ENCODE measurements around the gene MRE11.
"Not testable (repeated sequence)": the region's sequence is repeated elsewhere in the genome, so short reads cannot be mapped to it uniquely, and the experiment has no call there.

Gene MRE11

DNA sequence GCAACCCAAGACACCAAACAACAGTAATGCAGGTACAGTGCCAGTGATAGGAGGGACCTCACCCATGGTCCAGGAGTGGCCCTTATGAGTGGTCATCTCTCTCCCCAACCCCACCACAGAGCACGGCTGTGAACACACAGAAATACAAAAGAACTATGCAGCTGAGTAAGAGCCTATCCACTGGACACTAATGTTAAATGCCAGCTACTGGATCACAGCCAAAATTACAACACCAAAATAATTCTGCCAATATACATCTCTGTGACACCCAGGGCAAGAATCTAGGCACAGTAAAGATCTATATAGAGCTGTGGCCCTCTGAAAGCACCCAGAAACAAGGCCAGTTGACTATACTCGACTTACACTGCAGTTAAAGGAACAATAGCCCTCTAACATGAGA, 69.6 kb downstream of the MRE11 start:
- DNase-seq (ENCODE audit: low spot score) = no peak

DNA sequence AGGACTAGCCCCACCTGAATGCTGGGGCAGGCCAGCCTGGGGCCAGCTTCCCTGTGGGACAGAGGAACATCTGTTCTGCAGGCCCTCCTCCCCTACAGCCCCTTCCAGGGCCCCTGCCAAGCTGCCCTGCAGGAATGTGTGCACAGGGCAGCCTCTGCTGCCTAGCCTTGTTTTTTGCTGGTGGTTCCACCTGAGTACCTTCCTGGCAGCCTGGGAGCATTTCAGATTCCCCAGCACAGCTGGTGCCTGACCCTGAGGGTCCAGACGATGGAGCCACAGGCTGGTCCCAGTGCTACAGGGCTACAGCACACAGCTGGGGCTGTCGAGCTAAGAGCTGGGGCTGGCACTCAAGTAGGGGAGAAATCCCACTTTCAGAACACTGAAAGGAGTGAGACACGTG, 70.1 kb downstream of the MRE11 start:
- no peak for DNase-seq (ENCODE audit: low spot score)

DNA sequence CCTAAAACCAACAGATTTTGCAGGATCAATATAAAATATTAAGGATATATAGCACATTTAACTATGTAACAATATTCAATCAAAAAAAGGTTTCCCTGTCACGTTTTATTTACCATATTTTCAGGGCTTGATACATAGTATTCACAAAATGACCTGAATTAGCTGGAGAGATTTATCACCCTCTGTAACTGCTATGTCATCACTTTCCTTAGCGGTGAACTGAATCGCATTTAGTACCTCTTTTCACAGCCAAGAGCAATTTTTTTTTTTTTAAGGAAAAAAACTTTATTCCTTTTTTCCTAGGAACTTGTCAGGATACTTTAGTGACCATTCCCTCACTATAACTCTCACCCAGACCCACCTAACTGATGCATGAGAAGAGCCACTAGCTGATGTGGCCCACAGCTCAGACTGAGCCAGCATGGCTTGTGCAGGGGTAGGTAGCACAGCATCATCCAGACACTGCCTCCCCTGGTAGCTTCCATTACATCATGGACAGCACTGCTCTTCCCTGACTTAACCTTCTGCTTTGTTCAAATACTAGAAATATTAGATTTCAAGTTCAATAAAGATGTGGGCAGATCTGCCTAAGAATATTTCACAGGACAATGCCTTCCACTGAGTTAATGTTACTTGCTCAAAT, 75.4 kb downstream of the MRE11 start:
- DNase-seq (ENCODE audit: low spot score) = no peak

DNA sequence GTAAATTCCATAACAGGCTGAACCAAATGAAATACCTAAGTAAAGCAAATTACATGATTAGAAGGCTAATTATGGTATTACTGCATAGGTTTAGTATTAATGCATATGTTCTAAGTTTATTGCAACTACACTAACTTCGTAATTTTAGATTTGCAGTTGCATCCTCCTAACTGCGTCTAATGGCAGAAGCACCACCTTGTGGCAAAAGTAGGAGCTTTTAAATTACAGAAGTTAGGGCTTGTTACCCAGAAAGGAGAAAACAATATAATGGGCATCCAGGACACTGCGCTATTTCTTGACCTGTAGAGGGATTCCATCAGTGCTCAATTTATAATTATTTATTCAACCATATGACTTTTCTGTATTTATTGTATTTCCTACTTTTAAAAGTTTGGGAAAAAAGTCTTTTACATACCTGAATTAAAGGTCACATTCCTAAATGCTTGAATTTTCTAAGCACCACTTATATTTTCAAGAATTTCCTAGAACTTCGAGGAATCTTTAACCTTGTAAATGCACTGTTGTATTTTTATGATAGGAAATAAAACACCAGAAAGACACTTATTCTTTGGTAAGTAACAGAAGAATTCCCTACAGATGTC, 76.2 kb downstream of the MRE11 start:
- DNase-seq (ENCODE audit: low spot score) = no peak

DNA sequence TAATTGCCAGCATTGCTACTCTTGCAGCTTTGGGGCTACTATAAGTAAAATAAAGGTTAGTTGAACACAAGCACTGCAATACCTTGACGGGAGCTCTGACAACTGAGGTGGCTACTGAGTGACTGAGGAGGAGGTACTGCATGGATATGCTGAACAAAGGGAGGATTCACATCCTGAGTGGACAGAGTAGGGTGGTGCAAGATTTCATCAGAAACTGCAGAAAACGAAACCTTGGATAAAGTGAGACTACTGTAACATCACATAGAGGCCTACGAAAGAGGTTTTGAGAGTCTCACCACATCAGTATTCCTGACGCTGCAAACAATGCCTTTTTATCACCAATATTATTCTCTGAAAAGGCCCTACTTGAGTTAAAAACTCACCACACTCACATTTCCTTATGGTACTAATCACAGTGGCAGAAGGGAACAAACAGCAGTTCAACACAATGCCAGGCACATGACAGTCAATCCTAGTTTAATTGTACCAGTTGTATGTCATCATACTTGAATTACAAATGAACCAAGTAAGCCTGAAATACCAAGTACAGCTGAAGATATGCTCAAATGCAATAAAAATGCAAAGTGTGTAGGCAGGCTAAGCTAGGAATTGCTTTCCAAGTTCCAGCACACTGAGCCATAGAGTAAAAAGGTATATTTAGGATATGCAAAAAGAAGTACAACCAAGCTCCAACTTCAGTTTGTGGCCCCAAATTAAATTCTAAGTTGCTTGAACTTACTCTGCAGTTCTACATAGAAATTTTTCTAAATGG, 88.4 kb downstream of the MRE11 start:
- no peak for DNase-seq (ENCODE audit: low spot score)

DNA sequence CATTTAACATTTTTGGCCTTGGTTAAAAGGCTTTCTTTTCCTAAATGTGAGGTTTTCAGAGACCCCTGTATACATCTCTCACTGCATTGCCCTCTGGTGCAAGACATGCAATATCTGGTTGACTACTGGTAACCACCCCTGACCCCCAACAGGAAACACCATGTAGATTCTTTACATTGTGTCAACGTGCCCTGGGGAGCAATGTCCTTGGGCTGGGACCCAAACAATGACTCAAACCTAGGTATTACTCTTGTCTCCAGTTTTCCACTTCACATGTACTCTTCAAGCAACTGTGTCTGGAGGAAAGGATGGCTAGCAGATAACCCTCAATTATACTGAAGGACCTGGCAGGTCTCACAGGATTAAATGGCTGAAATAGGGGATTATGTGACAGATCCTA, 91.3 kb downstream of the MRE11 start:
- no peak for DNase-seq (ENCODE audit: low spot score)

DNA sequence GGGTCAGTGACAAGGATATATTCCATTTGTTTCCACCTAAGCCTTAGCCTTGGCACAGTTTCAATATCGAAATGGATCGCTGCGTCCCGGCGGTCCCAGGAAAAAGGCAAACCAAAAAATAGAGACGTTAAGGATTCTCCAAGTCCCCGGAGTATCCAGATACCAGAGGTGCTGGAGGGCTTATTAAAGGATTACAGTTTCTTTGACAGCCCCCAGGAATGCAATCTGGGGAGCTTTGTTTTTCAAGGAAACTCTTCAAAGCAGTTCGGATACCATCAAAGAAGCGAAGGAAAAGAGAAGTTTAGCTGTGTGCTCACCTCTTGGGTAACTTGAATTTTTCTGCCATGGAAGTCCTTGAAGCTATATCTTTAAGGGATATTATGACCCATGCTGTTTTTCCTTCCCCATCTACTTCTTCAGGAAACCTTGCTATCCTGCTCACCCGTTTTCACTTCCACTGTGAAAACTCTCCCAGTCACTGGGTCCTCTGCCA, 91.8 kb downstream of the MRE11 start:
- no peak for DNase-seq (ENCODE audit: low spot score)

DNA sequence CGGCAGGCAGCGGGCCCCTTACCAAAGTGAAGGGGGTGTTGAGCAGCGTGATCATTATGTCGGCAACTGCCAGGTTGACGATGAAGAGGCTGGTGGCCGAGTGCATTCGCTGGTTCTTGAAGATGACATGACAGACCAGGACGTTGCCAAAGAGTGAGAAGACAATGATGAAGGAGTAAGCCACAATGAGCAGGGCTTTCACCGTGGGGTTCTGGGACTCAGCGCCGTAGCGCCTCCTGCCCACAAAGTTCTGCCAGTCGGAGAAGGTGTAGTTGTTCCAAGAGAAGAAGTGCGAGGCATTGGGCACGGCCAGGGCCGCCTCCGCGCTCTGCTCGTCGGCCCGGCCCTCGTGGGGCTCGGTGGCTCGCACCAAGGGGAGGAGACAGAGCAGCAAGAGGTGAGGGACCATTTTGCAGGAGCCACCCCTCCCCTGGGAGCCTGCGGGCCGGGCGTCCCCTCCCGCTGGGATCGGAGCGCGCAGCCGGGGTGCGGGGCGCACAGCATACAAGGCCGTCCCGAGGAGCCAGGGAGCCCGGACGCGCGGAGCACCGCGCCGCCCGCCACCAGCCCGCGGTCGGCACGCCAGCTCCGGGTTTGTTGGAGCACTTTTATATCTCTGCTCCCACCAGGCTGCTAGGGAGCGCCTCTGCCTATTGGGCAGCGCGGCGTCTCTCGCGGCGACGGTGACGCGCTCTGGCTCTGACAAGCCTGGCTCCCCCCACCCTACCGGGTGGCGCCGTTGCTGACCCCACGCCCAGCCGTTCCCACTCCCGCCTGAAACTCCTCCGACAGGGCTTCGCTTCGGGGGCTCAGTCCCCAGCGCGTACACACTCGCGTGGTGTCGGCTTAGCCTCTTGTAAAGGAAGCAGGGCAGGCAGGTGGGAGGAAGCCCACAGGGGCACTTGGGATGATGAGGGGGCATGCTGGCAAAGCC, 92.5 kb downstream of the MRE11 start, which contains the start of gene GPR83:
GPR83 (minus strand) TSS at position 581 of the 934 bp plus-strand sequence; CDS start at position 409, 172 bp downstream.
- no peak for DNase-seq (ENCODE audit: low spot score)

DNA sequence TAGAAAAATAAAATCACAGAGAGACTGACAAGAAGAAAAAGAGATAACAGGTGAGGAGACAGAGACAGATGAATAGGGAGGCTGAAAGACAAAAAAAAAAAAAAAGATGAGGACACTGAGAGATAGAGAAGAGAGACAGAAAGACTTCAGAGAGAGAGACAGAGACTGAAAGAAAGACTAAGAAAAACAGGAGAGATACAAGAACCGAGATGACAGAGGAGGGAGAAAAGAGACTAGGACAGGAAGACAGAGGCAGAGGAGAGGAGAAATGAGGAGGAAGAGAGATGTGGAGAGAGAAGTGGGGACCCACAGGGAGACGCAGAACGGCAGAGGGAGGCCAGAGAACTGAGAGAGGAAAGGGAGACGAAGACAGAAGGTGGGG, 93.2 kb downstream of the MRE11 start:
- DNase-seq (ENCODE audit: low spot score) = no peak

DNA sequence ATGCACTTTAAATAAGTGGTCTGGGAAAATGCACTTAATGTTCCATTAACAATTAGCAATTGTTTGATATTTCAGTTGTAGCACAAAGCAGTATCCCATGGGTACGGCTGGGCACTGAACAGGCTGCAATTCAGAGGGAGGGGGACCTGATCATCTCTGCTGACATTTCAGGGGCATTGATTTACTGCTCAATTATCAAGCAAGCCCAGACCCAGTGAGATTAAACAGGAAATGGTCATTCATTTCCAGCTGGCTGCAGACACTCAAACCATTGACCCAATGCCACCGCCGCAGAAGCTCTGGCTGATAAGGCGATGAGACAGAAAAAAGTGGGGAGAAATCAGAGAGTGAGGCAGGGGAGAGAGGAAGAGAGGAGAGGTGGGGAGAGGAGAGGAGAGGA, 93.6 kb downstream of the MRE11 start:
- no peak for DNase-seq (ENCODE audit: low spot score)

DNA sequence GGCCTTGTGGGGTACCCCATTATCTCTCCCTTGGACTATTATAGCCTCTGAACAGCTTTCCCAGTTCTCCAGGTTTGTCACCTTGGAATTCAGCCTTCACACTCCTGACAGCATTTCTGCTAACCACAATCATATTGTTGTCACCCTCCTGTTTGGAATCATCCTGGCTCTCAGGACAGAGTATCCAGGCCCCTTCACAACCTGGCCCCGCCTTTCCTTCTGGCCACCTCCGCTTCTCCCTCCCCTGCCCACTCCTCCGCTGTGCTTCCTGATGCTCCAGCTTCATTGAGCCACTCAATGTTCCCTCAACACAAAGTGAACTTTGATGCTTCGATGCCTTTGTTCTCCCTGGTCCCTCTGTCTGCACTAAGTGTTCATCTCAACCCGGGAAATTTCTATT, 95.5 kb downstream of the MRE11 start:
- DNase-seq (ENCODE audit: low spot score) = no peak

DNA sequence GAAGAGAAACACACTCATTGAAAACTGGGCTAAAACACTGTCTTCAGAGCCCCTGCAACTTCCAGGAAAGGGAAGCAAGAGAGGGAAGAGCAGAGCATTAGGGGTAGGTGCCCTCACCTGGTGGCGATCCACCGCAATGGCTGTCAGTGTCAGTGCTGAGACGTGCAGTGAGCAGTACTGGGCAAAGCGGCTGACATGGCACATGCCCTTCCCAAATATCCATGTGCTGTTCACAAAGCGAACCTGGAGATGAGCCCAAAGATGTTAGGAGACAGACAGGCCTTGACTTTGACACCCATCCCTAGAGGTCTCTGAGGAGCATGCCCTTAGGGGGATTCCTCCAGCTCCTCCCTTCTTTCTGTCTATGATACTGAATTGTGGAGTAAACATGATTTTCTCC, 97.4 kb downstream of the MRE11 start:
- no peak for DNase-seq (ENCODE audit: low spot score)

DNA sequence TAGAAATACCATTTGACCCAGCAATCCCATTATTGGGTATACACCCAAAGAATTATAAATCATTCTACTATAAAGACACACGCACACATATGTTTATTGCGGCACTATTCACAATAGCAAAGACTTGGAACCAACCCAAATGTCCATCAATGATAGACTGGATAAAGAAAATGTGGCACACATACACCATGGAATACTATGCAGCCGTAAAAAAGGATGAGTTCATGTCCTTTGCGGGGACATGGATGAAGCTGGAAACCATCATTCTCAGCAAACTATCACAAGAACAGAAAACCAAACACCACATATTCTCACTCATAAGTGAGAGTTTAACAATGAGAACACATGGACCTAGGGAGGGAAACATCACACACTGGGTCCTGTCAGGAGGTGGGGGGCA, 101.7 kb downstream of the MRE11 start:
- DNase-seq (ENCODE audit: low spot score) = not testable (repeated sequence)

DNA sequence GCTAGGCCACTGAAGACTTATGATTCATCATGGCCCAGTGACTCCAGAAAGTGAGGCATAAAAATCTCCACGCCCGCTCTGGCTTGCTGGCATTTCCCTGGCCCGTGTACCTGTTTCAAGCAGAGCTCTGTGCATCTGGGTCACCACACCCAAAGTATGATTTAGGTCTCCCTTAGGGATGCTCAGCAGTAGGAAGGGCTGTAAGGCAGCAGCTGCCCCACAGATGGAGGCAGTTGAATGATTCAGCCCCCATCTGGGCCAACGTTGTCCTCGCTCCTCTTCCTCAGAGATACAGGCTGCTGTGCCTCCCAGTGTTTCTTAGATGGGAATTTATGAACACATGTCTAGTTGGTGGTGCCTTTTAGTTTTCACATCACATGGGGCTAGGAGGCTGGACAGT, 114.0 kb downstream of the MRE11 start:
- no peak for DNase-seq (ENCODE audit: low spot score)

DNA sequence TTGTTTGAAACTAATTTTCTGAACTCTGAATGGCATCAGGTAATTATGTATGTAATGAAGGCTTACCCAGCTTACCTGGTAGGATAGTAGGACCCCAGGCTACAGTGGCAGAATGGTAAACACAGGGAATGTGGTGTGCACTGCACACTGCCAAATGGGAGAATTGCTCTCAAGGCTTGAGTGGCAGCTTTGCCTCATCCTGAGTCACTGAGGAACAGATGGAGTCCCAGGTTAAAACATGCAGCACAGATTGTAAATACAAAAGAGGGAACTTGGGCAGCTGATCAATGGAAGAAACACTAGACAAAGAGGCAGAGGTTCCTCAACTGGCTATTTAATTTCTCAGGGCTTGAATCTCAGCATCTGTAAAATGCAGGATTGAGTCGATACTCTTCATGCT, 116.8 kb downstream of the MRE11 start:
- no peak for DNase-seq (ENCODE audit: low spot score)

DNA sequence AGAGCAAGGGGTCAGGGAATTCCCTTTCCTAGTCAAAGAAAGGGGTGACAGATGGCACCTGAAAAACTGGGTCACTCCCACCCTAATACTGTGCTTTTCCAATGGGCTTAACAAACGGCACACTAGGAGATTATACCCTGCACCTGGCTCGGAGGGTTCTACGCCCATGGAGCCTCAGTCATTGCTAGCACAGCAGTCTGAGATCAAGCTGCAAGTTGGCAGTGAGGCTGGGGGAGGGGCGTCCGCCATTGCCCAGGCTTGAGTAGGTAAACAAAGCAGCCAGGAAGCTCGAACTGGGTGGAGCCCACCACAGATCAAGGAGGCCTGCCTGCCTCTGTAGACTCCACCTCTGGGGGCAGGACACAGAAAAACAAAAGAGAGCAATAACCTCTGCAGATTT, 123.1 kb downstream of the MRE11 start:
- not testable (repeated sequence) for DNase-seq (ENCODE audit: low spot score)
